GM15510 (cell line): ENCODE measurements around the gene THTPA.

Experiments used
- POLR2A ChIP-seq: IDR thresholded peaks from 3 replicates; pipeline ENCODE4 v1.6.1; 2011; ENCODE audit warnings: borderline replicate concordance; ENCODE audit not compliant: insufficient read length; ENCODE audit errors: extremely low read depth

Gene THTPA

GRCh38 chr14:23525611-23526010, 30.5 kb upstream of the THTPA start:
- TF ChIP-seq POLR2A: no peak

- no peak for TF ChIP-seq POLR2A
Observed at GRCh38 chr14:23528555-23528954, 27.5 kb upstream of the THTPA start.

- no peak for TF ChIP-seq POLR2A
Observed at GRCh38 chr14:23529016-23529415, 27.1 kb upstream of the THTPA start.

DNA sequence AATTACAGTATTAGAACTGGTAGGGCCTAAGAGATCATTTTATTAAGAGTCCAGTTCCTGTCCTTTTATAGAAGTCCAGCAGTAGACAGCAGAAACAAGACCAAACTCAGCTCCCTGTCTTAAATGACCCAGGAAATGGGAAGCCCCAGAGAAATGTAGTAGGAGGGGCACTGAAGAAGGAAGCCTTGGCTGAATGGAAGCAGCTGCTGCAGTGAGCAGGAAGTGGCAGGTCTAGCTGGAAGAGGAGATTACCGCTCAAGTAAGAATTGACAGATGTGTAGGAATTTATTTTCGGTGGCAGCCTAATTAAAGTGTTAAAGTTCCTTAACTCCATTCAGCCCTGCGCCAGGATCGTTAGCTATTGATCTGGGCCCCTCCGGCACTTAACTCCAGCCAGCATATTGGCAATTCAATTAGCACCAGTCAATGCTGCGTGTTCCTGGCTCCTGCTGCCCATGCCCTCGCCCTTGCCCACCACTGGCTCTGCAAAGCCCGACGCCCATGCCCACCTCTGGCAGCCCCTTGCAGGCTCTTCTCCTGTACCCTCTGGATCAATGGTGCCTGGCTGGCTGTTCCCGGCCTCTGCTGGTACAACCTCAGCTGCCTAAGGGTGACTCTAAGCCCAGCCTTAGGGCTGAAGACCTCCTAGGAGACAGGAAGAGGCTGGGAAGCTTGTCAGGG, 25.6 kb upstream of the THTPA start:
- no peak for TF ChIP-seq POLR2A

DNA sequence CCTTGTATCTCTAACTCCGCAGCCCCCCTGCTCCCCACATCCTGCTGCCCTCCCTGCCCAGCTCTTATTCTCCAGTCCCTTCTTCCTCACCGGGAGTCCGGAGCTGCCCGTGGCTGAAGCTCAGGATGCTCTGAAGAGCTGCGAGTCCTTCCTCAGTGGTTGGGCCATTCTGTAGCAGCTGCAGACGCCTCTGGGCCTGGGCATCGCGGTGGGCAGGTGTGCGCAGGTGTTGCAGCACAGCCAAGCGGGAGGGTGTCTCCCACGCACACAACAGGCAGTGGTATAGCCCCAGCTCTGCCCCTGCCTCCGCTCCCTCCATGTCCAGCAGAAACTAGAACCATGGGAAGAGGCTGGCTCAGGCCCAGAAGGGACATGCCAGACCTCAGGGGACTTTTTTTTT, 24.7 kb upstream of the THTPA start:
- no peak for TF ChIP-seq POLR2A

- TF ChIP-seq POLR2A: no peak
Observed at GRCh38 chr14:23532658-23533057, 23.4 kb upstream of the THTPA start.

DNA sequence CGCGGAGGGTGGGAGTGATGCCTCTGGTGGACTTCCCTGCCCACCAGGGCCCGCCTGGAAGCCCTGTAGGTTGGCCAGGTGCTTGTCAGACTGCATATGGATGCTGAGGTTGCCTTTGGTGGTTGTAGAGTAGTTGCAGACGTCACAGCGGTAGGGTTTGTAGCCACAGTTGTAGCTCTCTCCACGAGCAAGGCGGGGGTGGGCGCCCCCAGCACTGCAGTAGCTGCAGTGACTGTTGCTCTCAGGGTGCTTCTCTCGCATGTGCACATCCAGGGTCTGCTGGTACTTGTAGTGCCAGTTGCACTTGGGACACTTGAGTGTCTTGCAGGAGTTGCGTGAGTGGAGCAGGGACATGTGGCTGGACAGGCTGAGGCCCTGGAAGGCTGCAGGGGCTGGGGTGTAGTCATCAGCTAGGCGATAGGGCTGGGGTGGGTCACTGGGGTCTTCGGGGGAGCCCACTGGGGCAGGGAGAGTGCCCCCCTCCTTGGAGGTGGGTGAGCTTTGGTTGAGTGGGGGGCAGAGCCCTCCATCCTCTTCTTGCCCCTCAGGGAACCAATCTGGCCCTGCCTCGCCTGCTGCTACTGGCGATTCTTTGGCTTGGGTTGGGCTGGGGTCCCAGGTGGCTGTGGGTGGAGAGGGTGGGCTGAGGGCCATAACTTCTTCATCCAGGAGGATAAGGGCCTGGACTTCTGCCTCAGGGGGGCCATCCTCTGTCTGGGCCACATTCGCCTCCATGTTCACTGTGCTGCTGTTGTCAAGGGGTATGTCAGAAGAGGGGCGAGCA, 22.2 kb upstream of the THTPA start:
- TF ChIP-seq POLR2A: no peak

GRCh38 chr14:23535943-23536342, 20.1 kb upstream of the THTPA start:
- no peak for TF ChIP-seq POLR2A

- no peak for TF ChIP-seq POLR2A
Observed at GRCh38 chr14:23536494-23536893, 19.6 kb upstream of the THTPA start.

- TF ChIP-seq POLR2A: no peak
Observed at GRCh38 chr14:23537351-23538049, 18.6 kb upstream of the THTPA start.

DNA sequence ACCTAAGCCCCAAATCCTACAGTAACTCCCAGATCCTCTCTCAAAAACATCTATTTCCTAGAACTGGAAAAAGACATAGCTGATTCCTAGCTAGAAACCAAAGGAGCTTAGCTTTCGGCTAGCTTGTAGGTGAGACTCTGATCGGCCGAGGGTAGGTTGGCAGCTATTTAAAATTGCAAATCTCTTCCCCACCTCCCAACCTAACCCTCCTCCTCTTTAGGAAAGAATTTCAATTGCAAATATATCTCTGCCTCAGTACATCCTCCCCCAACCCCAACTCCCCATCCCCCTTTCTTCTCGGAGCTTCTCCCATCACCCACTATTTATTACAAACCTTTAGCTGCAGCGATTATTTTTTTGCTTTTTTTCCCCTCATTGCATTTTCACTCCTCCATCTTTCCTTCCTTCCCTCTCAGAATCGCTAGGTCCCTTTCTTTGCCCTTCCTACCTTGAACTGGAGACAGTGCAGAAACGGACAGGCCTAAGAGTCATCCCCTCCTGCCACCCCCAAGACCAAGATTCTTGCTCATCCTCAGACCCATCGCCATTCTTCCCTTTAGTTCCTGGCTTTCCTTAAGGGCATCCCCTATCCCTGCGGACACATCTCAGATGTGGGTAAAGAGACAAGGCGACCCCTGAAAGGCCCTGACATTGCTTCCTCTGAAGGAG, 17.9 kb upstream of the THTPA start:
- no peak for TF ChIP-seq POLR2A

DNA sequence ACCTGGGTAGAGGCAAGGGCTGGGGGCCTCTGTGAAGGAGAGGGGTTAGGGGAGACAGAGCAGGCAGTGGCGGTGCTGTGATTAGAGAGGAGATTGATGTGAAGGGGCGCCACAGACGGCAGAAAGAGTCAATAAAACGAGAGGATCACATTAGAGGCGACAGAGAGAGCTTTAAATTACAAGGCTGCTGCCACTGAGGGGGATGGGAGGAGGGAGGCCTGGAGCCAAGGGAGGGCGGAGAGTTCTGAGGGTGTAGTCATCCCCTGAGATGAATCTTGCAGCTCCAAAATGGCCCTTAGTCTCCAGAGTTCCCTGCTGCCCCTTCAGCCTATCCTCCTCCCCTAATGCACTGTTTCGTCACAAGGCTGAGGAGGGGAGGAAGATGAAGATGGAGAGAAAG, 17.3 kb upstream of the THTPA start:
- no peak for TF ChIP-seq POLR2A

DNA sequence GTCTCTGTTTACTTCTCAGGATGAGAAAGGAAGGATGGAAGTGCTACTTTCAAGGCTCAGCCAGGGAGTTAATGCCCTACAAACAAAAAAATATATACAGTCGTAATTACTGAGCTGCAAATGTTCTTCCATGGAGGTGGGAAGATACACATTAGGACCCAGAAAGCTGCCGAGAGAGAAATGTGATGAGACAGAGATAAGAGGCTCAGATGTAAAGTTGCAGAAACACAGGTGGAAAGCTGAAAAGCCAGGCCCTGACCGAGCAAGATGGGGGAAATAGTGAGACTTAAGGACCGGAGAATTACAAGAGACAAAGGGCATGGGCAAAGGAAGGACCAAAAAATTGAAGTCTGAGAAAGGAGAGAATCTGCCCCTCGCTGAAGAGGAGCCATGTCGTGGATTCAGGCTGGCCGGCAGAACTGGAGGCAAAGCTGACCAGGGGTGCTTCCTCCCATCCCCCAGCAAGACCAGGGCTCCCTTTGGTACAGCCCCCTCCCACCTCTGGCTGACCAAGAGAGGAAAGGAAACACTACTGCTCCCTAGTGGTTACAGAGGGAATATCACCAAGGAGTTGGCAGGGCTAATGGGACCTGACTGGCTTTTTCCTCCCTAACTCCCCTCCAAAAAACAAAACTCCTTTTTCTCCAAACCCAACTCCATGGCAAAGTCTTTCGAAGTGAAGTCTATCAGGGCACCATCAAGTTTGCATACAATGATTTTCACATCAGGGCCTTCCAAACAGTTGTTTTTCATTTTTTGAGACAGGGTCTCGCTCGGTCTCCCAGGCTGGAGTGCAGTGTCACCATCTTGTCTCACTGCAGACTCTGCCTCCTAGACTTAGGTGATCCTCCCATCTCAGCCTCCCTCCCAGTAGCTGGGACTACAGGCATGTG, 16.6 kb upstream of the THTPA start:
- no peak for TF ChIP-seq POLR2A

GRCh38 chr14:23540141-23540469, 16.0 kb upstream of the THTPA start:
- no peak for TF ChIP-seq POLR2A
